Measurements from ENCODE around the gene ENPP6.
"Not testable (repeated sequence)": the region's sequence is repeated elsewhere in the genome, so short reads cannot be mapped to it uniquely, and the experiment has no call there.

ENPP6 gene

GRCh38 chr4:184066584-184067300 is 150.9 kb downstream of the ENPP6 start:
- in situ Hi-C loops (cut with HindIII; ENCODE audit: low sequenced_read_pairs) = no loop called here

- in situ Hi-C loops (cut with HindIII; ENCODE audit: low sequenced_read_pairs) = no loop called here
These were observed 152.8 kb downstream of the ENPP6 start for GRCh38 chr4:184064877-184065276.

GRCh38 chr4:184062769-184063168 is 154.9 kb downstream of the ENPP6 start:
- in situ Hi-C loops (cut with HindIII; ENCODE audit: low sequenced_read_pairs) = no loop called here

GRCh38 chr4:184061582-184061981 is 156.1 kb downstream of the ENPP6 start:
- in situ Hi-C loops (cut with HindIII; ENCODE audit: low sequenced_read_pairs) = no loop called here

GRCh38 chr4:184059099-184059498 is 158.6 kb downstream of the ENPP6 start:
- in situ Hi-C loops (cut with HindIII; ENCODE audit: low sequenced_read_pairs) = no loop called here

- in situ Hi-C loops (cut with HindIII; ENCODE audit: low sequenced_read_pairs) = no loop called here
These were observed 159.6 kb downstream of the ENPP6 start for GRCh38 chr4:184058026-184058425.

- in situ Hi-C loops (cut with HindIII; ENCODE audit: low sequenced_read_pairs) = no loop called here
These were observed 160.8 kb downstream of the ENPP6 start for GRCh38 chr4:184056877-184057276.

GRCh38 chr4:184053434-184053833 is 164.2 kb downstream of the ENPP6 start:
- in situ Hi-C loops (cut with HindIII; ENCODE audit: low sequenced_read_pairs) = no loop called here

GRCh38 chr4:184052616-184053015 is 165.1 kb downstream of the ENPP6 start:
- in situ Hi-C loops (cut with HindIII; ENCODE audit: low sequenced_read_pairs) = no loop called here

GRCh38 chr4:184051262-184051661 is 166.4 kb downstream of the ENPP6 start:
- in situ Hi-C loops (cut with HindIII; ENCODE audit: low sequenced_read_pairs) = not testable (repeated sequence)

GRCh38 chr4:184046148-184046547 is 171.5 kb downstream of the ENPP6 start:
- in situ Hi-C loops (cut with HindIII; ENCODE audit: low sequenced_read_pairs) = no loop called here

GRCh38 chr4:184041156-184041555 is 176.5 kb downstream of the ENPP6 start:
- in situ Hi-C loops (cut with HindIII; ENCODE audit: low sequenced_read_pairs) = no loop called here

- in situ Hi-C loops (cut with HindIII; ENCODE audit: low sequenced_read_pairs) = no loop called here
These were observed 177.7 kb downstream of the ENPP6 start for GRCh38 chr4:184039963-184040383.

Measured in DLD1 (cell line).